Peyer's patch (tissue), 4 donors: ENCODE data around the gene CEP128.

Source experiments
- POLR2A ChIP-seq, 2 donors: fragments of 450-650 bp; IDR thresholded peaks; one replicate each; pipeline ENCODE4 v1.5.1; 2017; ENCODE audit warnings: antibody characterized with exemption in 2 of 2, mild to moderate bottlenecking in 2 of 2, moderate library complexity in 2 of 2
- TF ChIP-seq, protein P1 (sequence below), 6 experiments: fragments of 450-650 bp in 4 of 6; fragments of 200-600 bp in 2 of 6; sonication (generic) in 1 of 6; IDR thresholded peaks; one replicate each; pipeline ENCODE4 v1.5.1; 2017 to 2019; ENCODE audit warnings: antibody characterized with exemption in 6 of 6, mild to moderate bottlenecking in 3 of 6, moderate library complexity in 1 of 6

DNA sequence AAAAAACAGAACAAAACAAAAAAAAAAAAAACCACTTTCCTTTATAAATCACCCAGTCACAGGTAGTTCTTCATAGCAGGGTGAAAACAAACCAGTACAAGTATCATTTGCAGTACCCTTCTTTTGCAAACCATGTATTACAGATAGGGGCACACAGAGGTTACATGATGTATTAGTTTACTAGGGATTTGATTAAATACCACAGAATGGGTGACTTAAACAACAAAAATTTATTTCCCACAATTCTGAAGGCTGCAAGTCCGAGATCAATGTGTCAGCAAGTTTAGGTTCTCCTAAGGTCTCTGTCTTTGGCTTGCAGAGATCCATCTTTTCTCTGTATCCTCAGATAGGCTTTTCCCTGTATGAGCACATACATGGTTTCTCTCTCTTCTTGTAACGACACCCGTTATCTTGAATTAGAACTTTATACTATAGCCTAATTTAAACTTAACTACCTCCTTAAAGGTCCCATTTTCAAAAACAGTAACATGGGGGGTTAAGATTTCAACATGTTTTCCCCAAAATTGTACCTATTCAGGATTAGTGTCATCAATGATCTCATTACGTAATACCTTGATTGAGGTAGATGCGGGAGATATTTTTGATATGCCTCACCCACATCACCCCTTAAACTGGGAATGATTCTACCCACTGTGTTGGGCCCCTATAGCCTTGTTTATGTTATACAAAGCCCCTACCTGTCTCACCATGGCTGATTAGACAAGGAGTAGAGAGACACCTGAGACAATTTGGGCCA lies 3.5 kb upstream of the CEP128 start:
- TF ChIP-seq, protein P1, sequence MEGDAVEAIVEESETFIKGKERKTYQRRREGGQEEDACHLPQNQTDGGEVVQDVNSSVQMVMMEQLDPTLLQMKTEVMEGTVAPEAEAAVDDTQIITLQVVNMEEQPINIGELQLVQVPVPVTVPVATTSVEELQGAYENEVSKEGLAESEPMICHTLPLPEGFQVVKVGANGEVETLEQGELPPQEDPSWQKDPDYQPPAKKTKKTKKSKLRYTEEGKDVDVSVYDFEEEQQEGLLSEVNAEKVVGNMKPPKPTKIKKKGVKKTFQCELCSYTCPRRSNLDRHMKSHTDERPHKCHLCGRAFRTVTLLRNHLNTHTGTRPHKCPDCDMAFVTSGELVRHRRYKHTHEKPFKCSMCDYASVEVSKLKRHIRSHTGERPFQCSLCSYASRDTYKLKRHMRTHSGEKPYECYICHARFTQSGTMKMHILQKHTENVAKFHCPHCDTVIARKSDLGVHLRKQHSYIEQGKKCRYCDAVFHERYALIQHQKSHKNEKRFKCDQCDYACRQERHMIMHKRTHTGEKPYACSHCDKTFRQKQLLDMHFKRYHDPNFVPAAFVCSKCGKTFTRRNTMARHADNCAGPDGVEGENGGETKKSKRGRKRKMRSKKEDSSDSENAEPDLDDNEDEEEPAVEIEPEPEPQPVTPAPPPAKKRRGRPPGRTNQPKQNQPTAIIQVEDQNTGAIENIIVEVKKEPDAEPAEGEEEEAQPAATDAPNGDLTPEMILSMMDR (IDR thresholded peaks at IDR 0.05) = no peak
- TF ChIP-seq POLR2A (IDR thresholded peaks at IDR 0.05) = no peak
